Transverse colon (tissue), 4 donors: Measurements from ENCODE around the gene PDLIM3. TPM values are rescaled to one million over a fixed set of nuclear protein-coding genes. Genes with fewer than 3 reads are reported as not detected.

Experiments used
- DNase-seq: peaks from one replicate; pipeline ENCODE4 v3.0.0-alpha.2; 2019
- H3K27ac ChIP-seq, 4 donors: fragments of 200-600 bp; sonication (generic); 2 replicates each; pipeline ENCODE4 v1.5.1; 2016 to 2018; ENCODE audit warnings: inconsistent platforms in 4 of 4
- H3K27me3 ChIP-seq: fragments of 200-600 bp; sonication (generic); 2 replicates; pipeline ENCODE4 v1.5.1; 2017; ENCODE audit warnings: inconsistent platforms
- H3K36me3 ChIP-seq, 4 donors: fragments of 200-600 bp; sonication (generic); 2 replicates each; pipeline ENCODE4 v1.5.1; 2017 to 2019; ENCODE audit warnings: inconsistent platforms in 4 of 4
- H3K4me1 ChIP-seq, 4 donors: fragments of 200-600 bp; sonication (generic); 2 replicates each; pipeline ENCODE4 v1.5.1; 2017 to 2020; ENCODE audit warnings: inconsistent platforms in 4 of 4
- H3K4me3 ChIP-seq, 4 donors: fragments of 200-600 bp; sonication (generic); 1 replicate in 1 of 4; 2 replicates in 3 of 4; pipeline versions ENCODE4 v1.5.1 to v1.6.1; 2017 to 2019; ENCODE audit warnings: inconsistent platforms in 4 of 4
- H3K9me3 ChIP-seq, 2 donors: fragments of 200-600 bp; sonication (generic); 2 replicates each; pipeline ENCODE4 v1.5.1; 2017 to 2019; ENCODE audit warnings: inconsistent platforms in 2 of 2
- EP300 ChIP-seq: sonication (generic); formaldehyde crosslinking; IDR thresholded peaks from one replicate; pipeline ENCODE4 v1.6.1; 2017; ENCODE audit warnings: antibody characterized with exemption, low read depth
- POLR2A ChIP-seq: fragments of 450-650 bp; IDR thresholded peaks from one replicate; pipeline ENCODE4 v1.6.1; 2016; ENCODE audit warnings: antibody characterized with exemption, mild to moderate bottlenecking, moderate library complexity
- POLR2AphosphoS5 ChIP-seq, 3 donors: sonication (generic); formaldehyde crosslinking; IDR thresholded peaks; one replicate each; pipeline ENCODE4 v1.6.1; 2016; ENCODE audit warnings: antibody characterized with exemption in 3 of 3
- WGBS, 2 donors: methylation state at CpG; one replicate each; pipeline ENCODE4 v1.1.5; 2018; ENCODE audit warnings: low coverage in 1 of 2; 5-methylcytosine and 5-hydroxymethylcytosine counted together
- in situ Hi-C, 4 donors: fragments of 200-750 bp; cut with MboI; loops; one replicate each; pipeline versions ENCODE4 v1.15.0 to v1.15.1; 2017; ENCODE audit warnings: low sequenced_read_pairs in 3 of 4, low pct_ligation_motif_present in 1 of 4, low pct_unique_long_range_greater_than_20kb in 1 of 4
- intact Hi-C: fragments of 100-400 bp; cut with DNase I; formaldehyde crosslinking; loops from one replicate; pipeline ENCODE4 v1.15.1; 2023; ENCODE audit warnings: low total_unique reads
- total RNA-seq, 4 donors: library from RNA; depleted of rRNA; stranded (reverse); fragments of >200 nt; gene quantifications; one replicate each; pipeline ENCODE4 v1.1.0, GENCODE V29; 2016
- TF ChIP-seq, protein P1 (sequence below), 5 experiments: fragments of 200-600 bp in 3 of 5; fragments of 450-650 bp in 2 of 5; sonication (generic) in 3 of 5; IDR thresholded peaks; 1 replicate in 2 of 5; 2 replicates in 3 of 5; pipeline ENCODE4 v1.5.1; 2016 to 2017; ENCODE audit warnings: antibody characterized with exemption in 5 of 5, inconsistent platforms in 3 of 5, mild to moderate bottlenecking in 2 of 5, moderate library complexity in 1 of 5

The PDLIM3 gene
- total RNA-seq, 4 donors from 2014 or later = 81.9 to 209 (median 115) TPM

DNA sequence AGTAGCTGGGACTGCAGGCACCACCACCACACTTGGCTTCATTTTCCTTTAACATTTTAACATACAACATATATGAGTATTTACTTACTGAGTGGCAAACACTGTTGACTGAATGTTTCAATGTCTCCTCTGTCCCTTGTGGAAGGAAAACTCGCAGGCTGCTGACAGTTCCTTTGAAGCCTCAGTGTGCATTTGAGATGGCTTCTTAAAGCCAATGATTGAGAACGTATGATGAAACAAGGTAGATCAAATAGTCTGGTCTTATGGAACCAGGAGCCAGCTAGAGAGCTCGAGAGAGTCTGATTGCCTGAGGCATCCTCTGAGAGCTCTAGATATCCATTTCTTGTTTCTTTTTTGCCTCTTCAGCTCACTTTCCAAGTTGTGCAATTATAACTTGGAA is 43.0 kb upstream of the PDLIM3 start:
- Histone ChIP-seq H3K36me3 (no peaks in the 10 kb centered on the region), H3K27ac (no peak overlapping the region), H3K4me1 (peaks cover 0 to 11% (median 0%) of the 10 kb centered on the region in 4 donors), H3K4me3 (no peak overlapping the region), H3K9me3 (no peaks in the 10 kb centered on the region), H3K27me3 (no peaks in the 10 kb centered on the region)
- intact Hi-C loops = no loop called here
- WGBS, 2 donors = 68 to 84% methylated on average over 2 to 3 of the region's 3 CpGs
- in situ Hi-C loops = no loop called here
- no peak for DNase-seq
- no peak for TF ChIP-seq POLR2AphosphoS5 (IDR thresholded peaks at IDR 0.05)

DNA sequence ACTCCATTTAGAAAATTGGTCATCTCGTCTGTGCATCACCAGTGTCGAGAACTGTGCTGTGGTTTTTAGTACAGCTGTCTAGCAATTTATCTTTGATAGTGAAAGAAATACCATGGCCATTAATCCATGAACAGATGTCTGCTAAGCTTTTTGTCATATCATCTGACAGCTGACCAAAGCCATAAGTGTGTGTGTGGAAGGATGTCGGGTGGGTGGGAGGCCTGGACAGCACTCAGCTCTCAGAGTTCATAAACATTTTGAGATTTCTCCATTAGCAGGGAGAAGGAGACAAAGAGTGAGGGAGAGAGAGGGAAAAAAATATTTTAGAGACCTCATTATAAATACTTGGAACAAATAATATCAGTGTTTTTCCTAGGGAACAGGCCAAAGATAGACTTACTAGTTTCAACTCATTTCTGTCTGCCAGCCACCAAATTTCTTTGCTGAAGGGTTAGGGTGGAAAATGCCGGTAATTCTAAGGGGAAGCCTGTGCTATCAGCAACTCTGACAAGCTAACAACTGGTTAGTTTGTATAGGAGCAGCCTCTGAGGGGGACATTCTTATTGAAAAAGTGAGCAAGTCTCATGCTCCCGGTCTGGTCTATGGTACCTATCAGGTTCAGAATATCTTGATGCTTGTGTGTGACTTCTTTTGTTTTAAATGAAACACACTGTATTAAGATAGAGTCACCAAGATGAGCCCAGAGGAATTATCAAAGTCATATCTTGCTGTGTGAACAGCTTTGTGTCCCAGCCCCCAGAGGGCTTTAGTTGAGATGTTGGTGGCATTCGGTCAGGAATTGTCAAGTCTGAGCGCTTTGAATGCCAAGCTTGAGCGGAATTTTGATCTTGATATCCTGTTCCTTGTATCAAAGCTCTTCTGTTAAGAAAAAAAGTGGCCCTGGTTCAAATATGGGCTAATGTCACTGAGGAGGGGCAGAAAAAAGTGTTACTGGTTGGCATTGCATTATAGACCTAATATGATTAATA is 41.9 kb upstream of the PDLIM3 start:
- Histone ChIP-seq H3K36me3 (no peaks in the 10 kb centered on the region), H3K9me3 (no peaks in the 10 kb centered on the region), H3K27ac (peak overlapping the region; percentile 14 to 59 (median 34)), H3K4me3 (no peak overlapping the region), H3K27me3 (no peaks in the 10 kb centered on the region), H3K4me1 (peaks cover 0 to 11% (median 0%) of the 10 kb centered on the region in 4 donors)
- in situ Hi-C loops (no loop called here), intact Hi-C loops (no loop called here)
- no peak for DNase-seq
- TF ChIP-seq POLR2A (no peak), EP300 (no peak), POLR2AphosphoS5 (IDR thresholded peaks at IDR 0.05) (no peak)
- TF ChIP-seq, protein P1, sequence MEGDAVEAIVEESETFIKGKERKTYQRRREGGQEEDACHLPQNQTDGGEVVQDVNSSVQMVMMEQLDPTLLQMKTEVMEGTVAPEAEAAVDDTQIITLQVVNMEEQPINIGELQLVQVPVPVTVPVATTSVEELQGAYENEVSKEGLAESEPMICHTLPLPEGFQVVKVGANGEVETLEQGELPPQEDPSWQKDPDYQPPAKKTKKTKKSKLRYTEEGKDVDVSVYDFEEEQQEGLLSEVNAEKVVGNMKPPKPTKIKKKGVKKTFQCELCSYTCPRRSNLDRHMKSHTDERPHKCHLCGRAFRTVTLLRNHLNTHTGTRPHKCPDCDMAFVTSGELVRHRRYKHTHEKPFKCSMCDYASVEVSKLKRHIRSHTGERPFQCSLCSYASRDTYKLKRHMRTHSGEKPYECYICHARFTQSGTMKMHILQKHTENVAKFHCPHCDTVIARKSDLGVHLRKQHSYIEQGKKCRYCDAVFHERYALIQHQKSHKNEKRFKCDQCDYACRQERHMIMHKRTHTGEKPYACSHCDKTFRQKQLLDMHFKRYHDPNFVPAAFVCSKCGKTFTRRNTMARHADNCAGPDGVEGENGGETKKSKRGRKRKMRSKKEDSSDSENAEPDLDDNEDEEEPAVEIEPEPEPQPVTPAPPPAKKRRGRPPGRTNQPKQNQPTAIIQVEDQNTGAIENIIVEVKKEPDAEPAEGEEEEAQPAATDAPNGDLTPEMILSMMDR (IDR thresholded peaks at IDR 0.05) = no peak
- WGBS, 2 donors = 76 to 79% methylated on average over 6 to 8 of the region's 8 CpGs

DNA sequence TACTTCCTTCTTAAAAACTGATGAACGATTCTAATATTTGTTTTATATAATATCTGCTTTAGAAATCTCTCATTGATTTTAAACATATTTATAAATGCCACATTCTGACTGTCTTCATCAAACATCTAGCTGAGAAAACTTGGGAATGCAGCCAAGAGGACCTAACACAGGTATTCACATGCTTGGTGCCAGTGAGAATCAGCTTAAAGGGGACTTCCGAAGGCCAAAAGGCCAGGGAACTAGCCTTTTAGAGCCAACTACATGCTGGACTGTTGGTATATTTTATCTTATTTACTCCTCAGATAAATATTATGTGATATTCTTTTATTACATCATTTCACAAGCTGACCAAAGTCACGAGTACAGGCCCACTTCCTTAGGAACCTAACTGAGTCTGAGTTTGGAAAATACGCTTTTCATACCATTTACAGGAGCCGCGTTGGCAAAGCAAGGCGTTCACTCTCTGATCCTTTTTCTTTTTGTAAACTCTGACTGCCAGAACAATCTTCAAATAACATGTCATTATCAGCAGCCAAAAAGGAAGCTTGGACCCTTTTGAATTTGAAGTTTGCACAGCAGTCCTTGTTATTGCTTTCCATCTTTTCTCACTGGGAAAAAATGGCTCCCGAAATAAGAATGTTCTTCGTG is 41.1 kb upstream of the PDLIM3 start:
- Histone ChIP-seq H3K4me3 (no peak overlapping the region), H3K27me3 (no peaks in the 10 kb centered on the region), H3K9me3 (no peaks in the 10 kb centered on the region), H3K36me3 (no peaks in the 10 kb centered on the region), H3K4me1 (peaks cover 0 to 11% (median 0%) of the 10 kb centered on the region in 4 donors), H3K27ac (peak overlapping the region; percentile 14 to 59 (median 34))
- in situ Hi-C loops (no loop called here), intact Hi-C loops (no loop called here)
- TF ChIP-seq EP300 (no peak), POLR2AphosphoS5 (IDR thresholded peaks at IDR 0.05) (no peak), POLR2A (no peak)
- TF ChIP-seq, protein P1 (IDR thresholded peaks at IDR 0.05) = no peak
- 64 to 74% methylated on average over 9 of the region's 9 CpGs for WGBS, 2 donors
- no peak for DNase-seq

DNA sequence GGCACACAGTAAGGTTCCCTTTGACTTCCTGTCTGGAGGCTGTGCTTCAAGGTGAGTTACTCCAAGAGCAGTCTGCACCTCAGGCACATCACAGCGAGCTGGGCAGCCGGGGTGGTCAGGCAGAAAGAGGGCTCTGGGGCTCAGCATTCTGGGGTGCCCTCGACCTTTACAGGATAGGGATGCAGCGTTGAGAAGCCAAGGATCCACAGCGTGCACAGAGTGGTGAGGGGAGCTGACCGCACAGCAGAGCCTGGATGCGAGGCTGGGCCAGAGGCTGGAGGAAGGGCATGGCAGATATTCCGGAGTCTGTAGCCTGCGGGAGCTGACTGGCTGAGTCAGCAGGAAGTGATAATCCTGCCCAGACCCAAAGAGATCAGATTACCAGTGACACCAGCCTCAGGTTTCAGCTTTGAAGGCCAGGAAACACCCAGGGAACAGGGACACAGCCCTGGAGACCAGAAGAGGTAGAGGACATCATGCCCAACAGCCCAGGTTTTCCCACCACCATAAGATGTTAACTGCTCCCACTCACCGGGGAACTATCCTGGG is 38.4 kb upstream of the PDLIM3 start:
- Histone ChIP-seq H3K27ac (peak overlapping the region in 1 of 4 donors; percentile 38), H3K9me3 (no peaks in the 10 kb centered on the region), H3K36me3 (no peaks in the 10 kb centered on the region), H3K4me3 (no peak overlapping the region), H3K27me3 (no peaks in the 10 kb centered on the region), H3K4me1 (peaks cover 0 to 11% (median 0%) of the 10 kb centered on the region in 4 donors)
- DNase-seq = no peak
- in situ Hi-C loops (no loop called here), intact Hi-C loops (no loop called here)
- TF ChIP-seq POLR2A (no peak), POLR2AphosphoS5 (IDR thresholded peaks at IDR 0.05) (no peak), EP300 (no peak)
- TF ChIP-seq, protein P1 (IDR thresholded peaks at IDR 0.05) = no peak
- WGBS, 2 donors = 65 to 100% methylated on average over 1 to 10 of the region's 10 CpGs
